GM12864 (cell line): Measurements from ENCODE around the gene SRGAP3.

Experiments used
- DNase-seq: peaks from one replicate; pipeline ENCODE4 v3.0.0-alpha.2; 2011; ENCODE audit warnings: low read depth
- H3K4me3 ChIP-seq: 2 replicates; pipeline ENCODE4 v1.5.1; 2011; ENCODE audit warnings: mild to moderate bottlenecking, low read depth, low read length, control low read depth
- CTCF ChIP-seq: IDR thresholded peaks from 2 replicates; pipeline ENCODE4 v1.5.1; 2011; ENCODE audit warnings: low read depth, mild to moderate bottlenecking, moderate library complexity, low read length, control low read depth, inconsistent platforms; ENCODE audit errors: missing control alignments

The SRGAP3 gene

GRCh38 chr3:9069971-9070370, 179.5 kb downstream of the SRGAP3 start:
- no peak for TF ChIP-seq CTCF
- DNase-seq: no peak
- H3K4me3 ChIP-seq: no peak overlapping the region

GRCh38 chr3:9068051-9068450, 181.4 kb downstream of the SRGAP3 start:
- no peak for DNase-seq
- H3K4me3 ChIP-seq: no peak overlapping the region
- TF ChIP-seq CTCF: no peak

- peak; percentile 91 for TF ChIP-seq CTCF
- DNase-seq: peak; percentile 31
Measured at GRCh38 chr3:9067352-9067975, 182.0 kb downstream of the SRGAP3 start.

GRCh38 chr3:9066775-9067174, 182.7 kb downstream of the SRGAP3 start:
- TF ChIP-seq CTCF: no peak
- no peak for DNase-seq
- H3K4me3 ChIP-seq: no peak overlapping the region

More at GRCh38 chr3:9067352-9067975, 182.0 kb downstream of the SRGAP3 start:
- H3K4me3 ChIP-seq: no peak overlapping the region

GRCh38 chr3:9066141-9066540, 183.3 kb downstream of the SRGAP3 start:
- no peak for DNase-seq
- no peak for TF ChIP-seq CTCF
- H3K4me3 ChIP-seq: no peak overlapping the region

GRCh38 chr3:9064850-9065249, 184.6 kb downstream of the SRGAP3 start:
- no peak for TF ChIP-seq CTCF
- DNase-seq: no peak
- no peak overlapping the region for H3K4me3 ChIP-seq

GRCh38 chr3:9064251-9064650, 185.2 kb downstream of the SRGAP3 start:
- TF ChIP-seq CTCF: no peak
- no peak overlapping the region for H3K4me3 ChIP-seq
- no peak for DNase-seq
